Colon (tissue), 2 donors: ENCODE data around the gene OR2F2.

Experiments used
- FAIRE-seq: peaks from 2 replicates; lab custom pipeline; 2012; peaks lifted over from hg19 to GRCh38; lab: Jason Lieb, UNC
- donor health status: control.
- donor health status: control.

Gene OR2F2, protein sequence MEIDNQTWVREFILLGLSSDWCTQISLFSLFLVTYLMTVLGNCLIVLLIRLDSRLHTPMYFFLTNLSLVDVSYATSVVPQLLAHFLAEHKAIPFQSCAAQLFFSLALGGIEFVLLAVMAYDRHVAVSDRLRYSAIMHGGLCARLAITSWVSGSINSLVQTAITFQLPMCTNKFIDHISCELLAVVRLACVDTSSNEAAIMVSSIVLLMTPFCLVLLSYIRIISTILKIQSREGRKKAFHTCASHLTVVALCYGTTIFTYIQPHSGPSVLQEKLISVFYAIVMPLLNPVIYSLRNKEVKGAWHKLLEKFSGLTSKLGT

GRCh38 chr7:143934526-143935325 lies at the start of gene OR2F2:
Gene OR2F2, plus strand, starts transcription at chr7:143935233. Its CDS starts 0 bp downstream, at chr7:143935233.
- no peak for FAIRE-seq

DNA sequence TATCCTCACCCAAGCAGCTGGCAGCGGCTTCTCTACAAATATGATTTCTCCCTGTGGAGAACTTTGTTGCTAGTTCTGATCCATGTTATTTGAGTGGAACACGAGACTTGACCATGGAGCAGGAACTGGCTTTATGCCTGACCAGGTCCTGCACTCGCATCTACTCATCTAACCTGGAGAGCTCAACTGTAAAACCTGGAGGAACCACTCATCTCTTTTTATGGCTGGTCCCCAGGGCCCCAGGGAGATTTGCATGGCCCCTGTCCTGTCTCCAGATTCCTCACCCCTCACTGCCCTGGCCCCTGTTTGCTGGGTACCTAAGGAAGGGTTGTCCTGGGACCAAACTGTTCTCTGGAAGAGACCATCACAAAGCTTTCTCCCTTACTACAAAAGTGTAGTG lies 49.1 kb upstream of the OR2F2 start:
- FAIRE-seq: no peak

DNA sequence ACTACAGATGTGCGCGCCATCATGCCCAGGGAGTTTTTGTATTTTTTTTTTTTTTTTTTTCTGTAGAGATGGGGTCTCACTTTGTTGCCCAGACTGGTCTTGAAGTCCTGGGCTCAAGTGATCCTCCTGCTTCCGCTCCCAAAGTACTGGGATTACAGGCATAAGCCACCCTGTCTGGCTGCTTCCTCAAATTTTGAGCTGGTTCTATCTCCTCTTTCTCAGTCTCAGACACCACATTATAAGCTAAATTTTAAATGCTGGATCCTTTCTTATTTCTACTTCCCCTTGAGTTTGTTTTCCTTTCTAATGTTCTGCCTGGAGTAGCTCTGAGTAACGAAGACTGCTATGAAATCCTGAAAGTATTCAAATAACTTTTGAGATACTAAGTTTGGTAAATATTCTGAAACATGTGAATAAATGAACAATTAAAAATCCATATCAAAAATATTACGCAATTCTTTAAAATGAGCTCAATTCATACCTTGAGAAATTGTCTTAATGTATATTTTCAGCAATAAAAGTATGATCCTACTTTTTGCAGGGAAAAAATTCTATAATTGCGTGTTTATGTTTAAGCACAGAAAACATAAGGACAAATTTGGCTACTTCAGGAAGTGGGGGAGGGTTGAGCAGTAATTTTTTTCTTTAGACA lies 48.1 kb upstream of the OR2F2 start:
- no peak for FAIRE-seq

- FAIRE-seq: no peak
Measured at GRCh38 chr7:143889068-143889467, 46.0 kb upstream of the OR2F2 start.

DNA sequence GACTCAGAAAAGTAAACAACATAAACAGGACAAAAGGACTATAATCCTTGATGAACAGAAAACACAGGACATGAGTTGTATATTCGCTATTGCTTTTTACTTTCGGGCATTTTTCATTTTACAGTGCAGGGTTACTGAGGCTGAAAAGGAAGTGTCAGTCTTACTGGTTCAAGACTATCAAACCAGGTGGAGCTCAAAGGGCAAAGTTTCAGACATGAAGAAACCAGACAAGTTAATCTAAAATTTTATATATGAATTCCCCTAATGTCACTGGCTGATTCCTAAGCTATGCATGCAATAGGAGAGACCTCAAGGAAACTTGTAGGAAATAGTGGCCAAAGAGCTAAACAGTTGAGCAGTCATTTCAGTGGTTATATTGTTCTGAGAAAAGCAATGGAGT lies 44.5 kb upstream of the OR2F2 start:
- FAIRE-seq: no peak

- no peak for FAIRE-seq
Measured at GRCh38 chr7:143891457-143891856, 43.6 kb upstream of the OR2F2 start.

- FAIRE-seq: peak; percentile 60
Measured at GRCh38 chr7:143892527-143893300, 42.3 kb upstream of the OR2F2 start.

DNA sequence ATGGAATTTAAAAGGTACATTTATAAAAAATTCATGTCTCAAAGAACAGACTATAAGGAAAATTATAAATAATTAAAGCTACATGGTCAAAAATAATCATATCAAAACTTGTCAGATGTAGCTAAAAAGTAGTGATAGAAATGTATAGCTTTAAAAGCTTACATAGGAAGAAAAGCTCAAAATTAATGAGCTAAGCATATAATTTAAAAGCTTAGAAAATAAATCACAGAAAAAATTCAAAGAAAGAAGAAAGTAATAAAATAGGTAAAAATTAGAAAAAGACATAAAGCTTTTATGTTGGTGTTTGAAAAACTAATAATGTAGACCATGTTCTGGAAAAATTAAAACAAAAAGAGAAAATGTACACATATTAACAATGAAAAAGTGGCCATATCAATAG lies 38.4 kb upstream of the OR2F2 start:
- no peak for FAIRE-seq

DNA sequence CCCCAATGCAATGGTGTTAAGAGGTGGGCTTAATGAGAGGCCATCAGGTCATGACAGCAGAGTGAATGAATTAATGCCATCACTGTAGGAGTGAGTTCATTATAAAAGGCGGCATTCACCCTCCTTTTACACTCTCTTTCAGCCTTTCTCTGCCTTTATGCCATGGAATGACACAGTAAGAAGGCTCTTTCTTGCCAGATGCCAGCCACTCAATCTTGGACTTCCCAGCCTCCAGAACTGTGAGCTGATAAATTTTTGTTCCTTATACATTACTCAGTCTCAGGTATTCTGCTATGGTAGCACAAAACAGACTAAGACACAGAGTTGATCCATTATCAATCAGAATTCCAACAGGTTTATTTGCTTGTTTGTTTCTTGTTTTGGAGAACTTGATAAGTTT lies 36.2 kb upstream of the OR2F2 start:
- FAIRE-seq: no peak

GRCh38 chr7:143900230-143900766 lies 34.7 kb upstream of the OR2F2 start:
- FAIRE-seq: no peak

DNA sequence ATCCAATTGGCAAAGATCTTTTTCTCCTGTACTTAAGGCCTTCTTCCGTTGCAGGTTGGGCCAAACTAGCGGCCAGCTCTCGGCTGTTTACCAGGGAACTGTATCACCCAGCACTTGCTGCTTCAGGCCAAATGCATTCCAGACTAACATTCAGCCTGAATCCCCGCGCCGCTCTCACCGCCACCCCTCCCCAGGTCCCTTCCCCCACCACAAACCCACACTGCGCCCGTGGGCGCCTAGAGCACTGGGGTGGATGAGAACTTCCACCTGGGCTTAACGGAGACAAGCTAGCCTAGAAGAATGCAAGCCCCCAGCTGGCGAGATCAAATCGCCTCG lies 33.7 kb upstream of the OR2F2 start:
- no peak for FAIRE-seq

DNA sequence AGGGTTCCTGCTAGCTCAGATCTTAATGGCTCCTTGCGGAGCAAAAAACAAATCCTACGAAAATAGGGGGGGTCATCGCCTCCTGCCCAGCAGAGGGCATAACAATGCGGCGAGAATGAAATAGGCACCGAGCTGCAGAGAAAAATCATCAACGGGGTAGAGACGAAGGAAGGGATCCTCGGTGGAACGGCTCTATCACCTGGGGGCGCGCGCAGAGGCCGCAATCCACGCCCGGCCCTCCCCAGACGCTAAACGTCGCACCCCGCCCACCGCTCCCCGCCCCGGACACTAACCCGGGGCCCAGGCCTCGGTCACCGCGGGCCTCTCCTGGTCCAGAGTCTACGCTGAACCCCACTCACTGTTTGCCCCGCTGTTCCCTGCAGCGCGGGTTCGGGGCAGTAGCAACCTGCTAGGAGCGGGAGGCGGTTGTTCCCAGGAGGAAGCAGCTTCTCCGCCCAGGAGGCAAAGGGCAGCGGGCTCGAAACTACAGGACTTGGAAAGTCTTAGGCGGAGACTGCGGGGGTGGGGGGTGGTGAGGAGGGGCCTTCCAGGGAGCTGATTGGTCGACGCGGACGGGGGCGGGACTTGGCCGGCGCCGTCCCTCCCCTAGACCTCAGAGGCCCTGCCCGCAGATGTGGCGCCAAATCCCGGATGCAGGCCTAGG lies 33.2 kb upstream of the OR2F2 start, which contains the start of gene TCAF1:
Gene TCAF1 (minus strand): TSS at position 509 of the 664 bp plus-strand sequence. CDS start 25,568 bp downstream, outside the sequence.
- peak; percentile 60 for FAIRE-seq

- FAIRE-seq: no peak
Measured at GRCh38 chr7:143902332-143902899, 32.6 kb upstream of the OR2F2 start.

DNA sequence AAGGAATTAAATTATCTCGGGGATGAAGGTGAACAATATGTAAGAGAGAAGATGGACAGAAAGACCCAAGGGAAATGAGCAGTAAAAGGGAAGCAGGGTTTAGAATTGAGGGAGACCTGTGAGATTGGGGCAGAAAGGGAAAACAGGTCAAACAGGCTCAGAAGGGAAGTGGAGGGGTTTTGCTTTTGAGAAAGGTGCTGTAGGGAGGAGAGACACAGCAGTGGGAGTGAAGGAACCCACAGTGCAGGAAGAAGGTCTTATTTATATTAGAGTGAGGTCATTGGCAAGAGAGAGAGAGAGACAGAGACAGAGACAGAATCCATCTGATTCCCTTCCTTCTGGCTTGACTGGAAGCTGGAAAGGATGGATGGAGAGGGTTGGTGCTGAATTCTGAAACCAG lies 29.5 kb upstream of the OR2F2 start:
- no peak for FAIRE-seq

DNA sequence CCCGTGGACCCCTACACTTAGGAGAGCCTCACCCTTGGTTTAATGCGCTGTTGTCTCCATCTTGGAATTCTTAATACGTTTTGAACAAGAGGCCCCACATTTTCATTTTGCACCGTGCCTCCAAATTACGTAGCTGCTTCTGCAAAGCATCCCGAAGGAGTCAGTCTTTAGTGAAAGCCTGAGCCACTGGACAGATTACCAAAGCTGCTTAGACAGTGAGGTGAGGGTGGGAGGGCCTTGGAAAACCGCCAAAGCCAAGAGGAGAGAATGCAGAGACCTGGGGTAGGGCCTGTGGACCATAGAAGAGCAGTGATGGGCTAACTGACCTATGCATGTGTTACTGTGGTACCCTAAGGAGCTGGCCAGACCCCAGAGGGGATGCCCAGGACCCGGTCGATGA lies 28.9 kb upstream of the OR2F2 start:
- FAIRE-seq: no peak

DNA sequence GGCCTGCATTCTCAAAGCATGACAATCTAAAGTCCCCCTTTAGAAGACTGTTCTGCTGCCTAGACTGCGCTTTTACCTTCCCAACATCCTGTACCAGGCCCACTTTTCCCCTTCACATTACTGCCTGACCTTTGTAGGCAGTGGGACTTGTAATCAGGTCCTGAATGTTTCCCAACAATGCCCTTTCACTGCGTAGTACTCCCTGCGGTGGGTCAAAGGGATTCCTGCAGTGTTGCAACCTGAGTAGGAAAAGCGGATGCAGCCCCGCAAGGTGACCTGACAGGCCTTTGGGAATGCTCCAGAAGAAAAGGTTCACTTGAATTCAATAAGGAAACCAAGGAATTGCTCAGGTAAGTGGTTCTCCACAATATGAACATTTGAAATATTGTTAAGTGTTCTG lies 28.1 kb upstream of the OR2F2 start:
- no peak for FAIRE-seq

DNA sequence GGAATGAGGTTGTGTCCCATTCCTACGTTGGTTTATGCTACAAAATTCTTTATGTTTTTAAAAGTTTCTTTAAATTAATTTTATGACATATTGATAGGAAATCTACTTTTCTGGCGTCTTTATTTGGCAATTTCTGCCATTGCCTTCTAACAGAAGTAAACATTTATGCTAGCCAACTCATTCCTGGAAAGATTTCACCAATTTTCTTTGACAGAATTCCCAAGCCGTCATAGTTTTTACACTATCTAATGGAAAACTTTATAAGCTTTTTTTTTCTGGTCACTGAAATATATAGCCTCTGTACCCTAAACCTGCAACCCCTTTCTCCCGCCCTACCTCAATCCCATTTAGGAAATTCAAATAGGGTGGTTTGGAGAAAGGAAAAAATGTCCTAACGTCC lies 26.9 kb upstream of the OR2F2 start:
- FAIRE-seq: no peak

DNA sequence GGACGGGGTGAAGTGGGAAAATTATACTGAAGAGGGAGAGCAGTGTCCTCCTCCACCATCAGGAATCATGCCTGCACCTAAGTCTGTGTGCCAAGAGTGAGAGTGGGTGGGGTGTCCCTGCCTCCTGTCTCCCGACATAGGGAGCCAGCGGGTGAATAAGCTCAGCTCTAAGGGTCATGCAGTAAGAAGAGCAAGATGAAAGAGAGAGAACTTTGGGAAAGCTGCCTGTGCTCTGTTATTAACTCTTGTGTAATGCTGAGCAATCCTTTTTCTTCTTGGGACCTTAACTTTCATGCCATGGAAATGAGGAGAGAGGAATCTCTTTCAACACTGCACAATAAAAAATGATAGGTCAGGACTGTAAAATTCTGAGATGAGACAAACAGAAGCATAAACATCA lies 25.2 kb upstream of the OR2F2 start:
- no peak for FAIRE-seq

DNA sequence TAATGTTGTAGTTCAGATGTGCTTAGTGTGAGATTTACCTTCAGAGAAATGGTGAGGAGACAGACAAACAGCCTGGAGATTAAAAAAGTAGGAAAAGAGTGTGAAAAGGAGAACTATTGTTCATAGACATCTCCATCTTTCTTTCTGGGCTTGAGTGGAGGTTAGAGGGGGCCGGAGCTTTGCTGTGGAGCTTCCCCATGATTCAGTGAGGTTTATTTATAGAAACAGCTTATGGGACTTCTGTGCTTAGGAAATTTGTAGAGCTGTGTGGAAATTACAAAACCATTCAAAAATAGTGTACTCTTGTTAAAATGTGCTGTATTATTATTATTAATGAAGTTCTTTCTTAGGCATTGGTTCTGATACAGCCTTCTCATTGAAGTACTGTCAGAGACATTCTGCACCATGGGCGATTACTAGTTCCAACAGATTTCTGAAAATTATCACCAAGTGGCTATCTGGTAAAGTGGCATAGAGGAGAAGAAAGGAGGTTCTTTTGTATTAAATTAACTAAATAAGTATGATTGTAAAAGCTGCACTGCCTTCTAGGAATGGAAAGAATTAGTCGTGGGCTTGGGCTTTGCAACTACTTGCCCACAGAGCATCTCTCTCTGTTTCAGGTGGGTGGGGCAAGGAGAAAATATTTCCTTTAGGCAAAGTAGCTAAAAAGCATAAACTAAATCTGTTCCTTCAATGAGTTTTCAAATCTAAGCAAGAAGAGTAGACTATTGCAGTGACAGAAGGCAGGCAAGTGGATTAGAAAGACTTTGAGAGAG lies 24.4 kb upstream of the OR2F2 start:
- no peak for FAIRE-seq

DNA sequence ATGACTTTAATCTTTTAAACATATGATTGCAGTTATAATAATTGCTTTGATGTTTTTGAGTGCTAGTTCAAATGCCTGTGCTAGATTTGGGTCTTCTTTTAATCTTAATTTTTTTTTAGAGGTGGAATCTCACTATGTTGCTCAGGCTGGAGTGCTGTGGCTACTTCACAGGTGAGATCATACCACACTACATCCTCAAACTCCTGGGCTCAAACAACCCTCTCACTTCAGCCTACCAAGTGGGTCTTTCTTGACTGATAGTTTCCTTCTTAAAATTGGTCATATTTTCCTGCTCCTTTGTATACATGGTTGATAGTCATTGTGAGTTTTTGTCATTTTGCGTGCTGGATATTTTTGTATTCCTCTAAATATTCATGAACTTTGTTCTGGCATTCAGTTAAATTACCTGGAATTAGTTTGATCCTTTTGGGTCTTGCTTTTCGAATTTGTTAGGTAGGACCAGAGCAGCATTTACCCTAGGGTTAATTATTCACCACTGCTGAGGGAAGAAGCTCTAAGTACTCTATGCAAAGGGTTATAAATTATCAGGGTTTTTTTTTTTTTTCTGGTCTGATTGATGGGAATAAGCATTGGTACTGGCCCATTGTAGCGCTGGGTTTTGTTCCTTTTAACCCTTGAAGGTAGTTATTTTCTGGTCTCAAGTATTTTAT lies 21.0 kb upstream of the OR2F2 start:
- FAIRE-seq: no peak
